Adipocyte (in vitro differentiated cells): ENCODE results near the gene WFDC1.

Source experiments
- DNase-seq: peaks from one replicate; pipeline ENCODE4 v3.0.0-alpha.2; 2015; ENCODE audit warnings: low read depth
- H3K27me3 ChIP-seq: replicated peaks from 2 replicates; pipeline ENCODE4 v1.7.0; 2013; ENCODE audit warnings: mild to moderate bottlenecking, low read length, moderate library complexity; ENCODE audit not compliant: control insufficient read depth, insufficient read depth
- H3K36me3 ChIP-seq: 2 replicates; pipeline ENCODE4 v1.7.0; 2013; ENCODE audit warnings: low read length, mild to moderate bottlenecking, moderate library complexity; ENCODE audit not compliant: control insufficient read depth, insufficient read depth, severe bottlenecking
- H3K4me1 ChIP-seq: 2 replicates; pipeline ENCODE4 v1.7.0; 2013; ENCODE audit warnings: mild to moderate bottlenecking, low read length, moderate library complexity; ENCODE audit not compliant: control insufficient read depth, insufficient read depth
- H3K4me3 ChIP-seq: 2 replicates; pipeline ENCODE4 v1.7.0; 2013; ENCODE audit warnings: mild to moderate bottlenecking, low read length, moderate library complexity
- H3K9ac ChIP-seq: 2 replicates; pipeline ENCODE4 v1.7.0; 2013; ENCODE audit warnings: mild to moderate bottlenecking, low read length, moderate library complexity
- H3K9me3 ChIP-seq: 2 replicates; pipeline ENCODE4 v1.7.0; 2013; ENCODE audit warnings: mild to moderate bottlenecking, low read length, moderate library complexity; ENCODE audit not compliant: control insufficient read depth

Gene WFDC1

DNA sequence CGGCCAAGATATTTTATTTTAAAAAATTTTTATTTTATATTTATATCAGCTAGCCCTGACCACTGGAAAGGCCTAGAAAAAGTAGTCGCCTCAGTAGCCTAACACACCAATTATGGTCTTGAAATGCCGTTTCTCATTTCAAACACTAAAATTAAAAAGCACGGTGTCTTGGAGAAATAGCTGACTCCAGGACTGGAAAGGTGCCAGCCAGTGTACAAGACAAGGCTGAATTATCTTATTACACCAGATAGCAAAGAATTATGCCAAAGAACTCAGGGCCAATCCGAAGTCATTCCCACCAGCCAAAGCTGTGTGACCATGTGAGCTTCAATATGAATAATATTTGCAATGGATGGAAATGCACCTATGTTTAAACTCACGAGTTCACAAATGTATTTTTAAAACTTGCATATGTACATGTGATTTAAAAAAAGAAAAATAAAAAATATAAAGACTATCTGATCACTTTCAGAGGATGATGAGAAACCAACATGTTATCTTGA is 53.8 kb downstream of the WFDC1 start:
- H3K36me3 ChIP-seq, result no peaks in the 10 kb centered on the region
- H3K27me3 ChIP-seq, result peaks cover 44% of the 10 kb centered on the region
- no peaks in the 10 kb centered on the region for H3K4me1 ChIP-seq
- no peak overlapping the region for H3K9ac ChIP-seq
- no peak for DNase-seq
- H3K9me3 ChIP-seq, result no peaks in the 10 kb centered on the region
- no peak overlapping the region for H3K4me3 ChIP-seq

DNA sequence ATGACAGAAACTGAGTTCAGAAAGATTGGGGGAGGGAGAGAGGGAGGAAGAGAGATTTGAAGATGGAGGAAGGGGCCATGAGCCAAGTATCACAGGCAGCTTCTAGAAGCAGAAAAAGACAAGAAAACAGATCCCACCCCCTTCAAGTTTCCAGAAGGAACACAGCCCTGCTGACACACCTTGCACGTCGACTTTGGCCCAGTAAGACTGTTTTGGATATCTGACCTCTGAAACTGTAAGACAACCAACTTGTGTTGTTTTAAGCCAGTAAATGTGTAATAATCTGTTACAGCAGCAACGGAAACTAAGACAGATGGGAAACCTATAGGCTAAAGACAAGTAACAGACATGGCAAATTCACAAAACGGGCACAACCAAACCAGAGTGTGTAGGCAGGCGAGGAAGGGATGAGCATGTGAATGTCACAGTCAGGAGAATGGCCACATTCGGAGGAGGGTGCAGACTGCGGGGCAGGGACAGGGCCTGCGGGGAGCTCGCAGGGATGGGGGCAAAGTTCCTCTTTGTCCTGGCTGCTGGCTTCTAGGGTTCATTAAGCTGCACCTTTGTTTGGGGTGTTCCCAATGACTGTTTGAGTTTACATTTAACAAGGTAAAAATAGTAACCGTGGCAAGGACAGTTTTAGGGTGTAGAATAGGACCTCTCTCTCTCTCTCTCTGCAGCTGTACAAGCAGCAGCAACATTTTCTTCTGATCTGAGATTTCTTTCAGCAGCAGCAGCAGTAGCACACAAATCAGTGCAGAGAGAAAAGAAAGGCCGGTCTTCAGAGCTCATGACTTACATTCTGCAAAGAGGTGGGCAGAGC is 55.4 kb downstream of the WFDC1 start:
- H3K9ac ChIP-seq, result no peak overlapping the region
- H3K9me3 ChIP-seq, result no peaks in the 10 kb centered on the region
- H3K36me3 ChIP-seq, result no peaks in the 10 kb centered on the region

DNA sequence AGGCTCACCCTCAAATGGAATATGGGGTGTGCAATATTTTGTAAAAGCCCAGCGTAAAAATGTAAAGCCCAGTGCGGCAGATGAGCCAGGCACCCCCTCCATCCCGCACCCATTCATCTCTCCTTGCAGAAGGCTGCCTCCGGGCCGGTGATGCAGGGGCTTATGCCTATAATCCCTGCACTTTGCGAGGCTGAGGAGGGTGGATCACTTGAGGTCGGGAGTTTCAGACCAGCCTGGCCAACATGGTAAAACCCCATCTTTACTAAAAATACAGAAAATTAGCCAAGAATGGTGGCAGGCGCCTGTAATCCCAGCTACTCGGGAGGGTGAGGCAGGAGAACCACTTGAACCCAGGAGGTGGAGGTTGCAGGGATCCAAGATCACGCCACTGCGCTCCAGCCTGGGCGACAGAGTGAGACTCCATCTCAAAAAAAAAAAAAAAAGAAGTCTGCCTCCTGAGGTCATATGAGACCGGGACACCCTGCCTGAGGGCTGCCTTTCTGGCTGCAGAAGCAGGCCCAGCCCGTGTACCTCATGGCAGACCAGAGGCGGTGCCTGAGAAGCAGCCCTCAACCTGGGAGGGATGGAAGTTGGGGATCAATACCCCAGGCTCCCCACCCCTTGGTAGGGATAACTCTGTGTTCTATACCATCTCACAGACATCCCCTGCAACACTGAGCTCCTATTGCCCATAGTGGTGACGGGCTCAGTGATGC is 56.2 kb downstream of the WFDC1 start:
- Histone ChIP-seq H3K4me3 (no peak overlapping the region), H3K36me3 (no peaks in the 10 kb centered on the region), H3K4me1 (no peaks in the 10 kb centered on the region), H3K9me3 (no peaks in the 10 kb centered on the region), H3K27me3 (peaks cover 26% of the 10 kb centered on the region), H3K9ac (no peak overlapping the region)
- DNase-seq, result no peak

More for the DNA sequence above, 55.4 kb downstream of the WFDC1 start:
- no peak overlapping the region for H3K4me3 ChIP-seq
- peaks cover 32% of the 10 kb centered on the region for H3K27me3 ChIP-seq
- H3K4me1 ChIP-seq, result no peaks in the 10 kb centered on the region
- no peak for DNase-seq

DNA sequence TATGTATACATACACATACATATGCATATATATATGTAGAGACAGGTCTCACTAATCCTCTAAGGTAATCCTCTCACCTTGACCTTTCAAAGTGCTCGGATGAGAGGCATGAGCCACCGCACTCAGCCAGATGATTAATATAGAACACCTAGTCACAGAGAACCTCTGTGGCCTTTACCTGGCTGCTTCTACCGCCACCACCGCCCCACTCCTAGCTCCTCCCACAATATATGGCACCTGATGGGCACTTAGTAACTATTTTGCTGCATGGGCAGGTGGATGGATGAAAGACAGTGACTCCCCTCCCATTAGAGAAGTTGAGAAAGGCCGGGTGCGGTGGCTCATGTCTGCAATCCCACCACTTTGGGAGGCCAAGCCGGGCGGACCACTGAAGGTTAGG is 57.0 kb downstream of the WFDC1 start:
- DNase-seq, result no peak
- no peaks in the 10 kb centered on the region for H3K4me1 ChIP-seq

DNA sequence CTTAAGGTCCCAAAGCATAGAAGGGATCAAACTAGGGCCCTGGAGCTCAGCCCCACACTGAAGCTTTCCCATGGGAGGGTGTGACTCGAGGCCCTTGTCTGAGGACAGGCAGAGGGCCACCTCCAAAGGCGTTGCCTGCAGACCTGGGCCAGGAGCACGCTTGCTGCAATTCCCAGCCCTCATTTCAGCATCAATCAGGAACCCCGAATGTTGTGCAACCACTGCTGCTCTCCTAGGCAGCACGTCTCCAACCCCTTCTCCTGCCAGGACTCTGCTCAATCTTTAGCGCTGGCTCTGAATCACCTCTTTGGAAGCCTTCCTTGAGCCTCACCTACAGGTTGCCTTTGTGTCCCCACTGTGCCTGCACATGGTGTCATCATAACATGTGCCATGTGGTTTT is 59.6 kb downstream of the WFDC1 start:
- Histone ChIP-seq H3K9ac (no peak overlapping the region), H3K4me1 (no peaks in the 10 kb centered on the region), H3K27me3 (peaks cover 29% of the 10 kb centered on the region), H3K4me3 (no peak overlapping the region), H3K9me3 (no peaks in the 10 kb centered on the region), H3K36me3 (no peaks in the 10 kb centered on the region)
- DNase-seq, result no peak

More for the DNA sequence above, 57.0 kb downstream of the WFDC1 start:
- H3K4me3 ChIP-seq, result no peak overlapping the region
- H3K9ac ChIP-seq, result no peak overlapping the region
- no peaks in the 10 kb centered on the region for H3K9me3 ChIP-seq
- no peaks in the 10 kb centered on the region for H3K36me3 ChIP-seq
- H3K27me3 ChIP-seq, result peaks cover 20% of the 10 kb centered on the region

DNA sequence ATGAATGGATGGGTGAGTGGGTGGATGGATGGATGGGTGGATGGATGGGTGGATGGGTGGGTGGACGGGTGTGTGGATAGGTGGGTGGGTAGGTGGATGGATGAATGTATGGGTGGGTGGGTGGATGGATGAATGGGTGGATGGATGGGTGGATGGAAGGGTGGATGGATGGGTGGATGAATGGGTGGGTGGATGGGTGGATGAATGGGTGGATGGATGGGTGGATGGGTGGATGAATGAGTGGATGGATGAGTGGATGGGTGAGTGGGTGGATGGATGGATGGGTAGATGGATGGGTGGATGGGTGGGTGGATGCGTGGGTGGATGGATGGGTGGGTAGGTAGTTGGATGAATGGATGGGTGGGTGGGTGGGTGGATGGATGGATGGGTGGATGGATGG is 60.5 kb downstream of the WFDC1 start:
- H3K4me3 ChIP-seq, result no peak overlapping the region

DNA sequence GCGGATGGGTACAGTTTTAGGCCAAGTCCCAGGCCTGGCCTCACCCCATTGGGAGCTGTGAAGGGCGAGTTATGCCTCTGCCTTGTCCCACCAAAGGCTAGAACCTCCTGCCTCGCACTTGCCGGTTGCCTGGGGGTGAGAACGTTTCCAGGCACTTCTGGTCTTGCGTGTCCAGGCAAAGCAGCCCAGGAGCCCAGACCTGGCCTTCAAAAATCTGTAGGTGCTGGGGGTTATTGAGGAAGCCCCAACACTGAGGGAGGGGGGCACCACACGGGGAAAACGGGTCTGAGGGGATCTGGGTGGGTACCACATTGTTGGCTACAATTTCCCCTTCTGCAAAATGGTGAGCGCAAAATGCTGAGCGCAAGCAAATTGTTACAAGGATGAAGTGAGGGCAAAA is 61.5 kb downstream of the WFDC1 start:
- no peaks in the 10 kb centered on the region for H3K9me3 ChIP-seq
- no peak overlapping the region for H3K4me3 ChIP-seq
- H3K27me3 ChIP-seq, result peaks cover 23% of the 10 kb centered on the region
- no peak overlapping the region for H3K9ac ChIP-seq
- H3K4me1 ChIP-seq, result no peaks in the 10 kb centered on the region
- no peak for DNase-seq
- H3K36me3 ChIP-seq, result no peaks in the 10 kb centered on the region

More for the DNA sequence above, 60.5 kb downstream of the WFDC1 start:
- Histone ChIP-seq H3K4me1 (no peaks in the 10 kb centered on the region), H3K36me3 (no peaks in the 10 kb centered on the region), H3K9me3 (no peaks in the 10 kb centered on the region), H3K9ac (no peak overlapping the region), H3K27me3 (peaks cover 27% of the 10 kb centered on the region)
- no peak for DNase-seq

DNA sequence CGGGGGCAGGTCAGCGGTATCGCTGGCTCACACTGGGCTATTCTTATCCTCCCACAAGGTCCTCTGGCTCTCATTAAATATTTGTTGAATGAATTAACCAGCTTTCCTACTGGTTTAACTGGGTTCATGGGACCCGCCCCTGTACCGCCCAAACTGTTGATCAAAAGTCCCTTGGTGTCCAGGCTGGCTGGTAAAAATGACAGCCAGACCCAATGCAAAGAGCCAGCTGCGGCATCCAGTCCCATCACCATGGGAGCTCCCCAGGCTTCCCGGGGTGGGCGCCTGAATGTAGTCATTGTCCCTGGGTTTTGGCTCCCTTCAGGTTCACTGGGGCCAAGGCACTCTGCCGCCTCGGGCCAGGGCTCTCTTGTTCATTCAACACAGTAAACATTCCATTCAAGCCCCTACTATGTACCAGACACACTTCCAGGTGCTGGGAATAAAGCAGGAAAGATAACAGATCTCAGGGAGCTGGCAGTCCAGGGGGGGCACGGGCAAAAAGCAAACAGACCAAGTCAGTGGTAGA is 62.0 kb downstream of the WFDC1 start:
- DNase-seq, result no peak
- Histone ChIP-seq H3K9ac (no peak overlapping the region), H3K27me3 (peaks cover 23% of the 10 kb centered on the region), H3K9me3 (no peaks in the 10 kb centered on the region), H3K36me3 (no peaks in the 10 kb centered on the region), H3K4me3 (no peak overlapping the region), H3K4me1 (no peaks in the 10 kb centered on the region)

DNA sequence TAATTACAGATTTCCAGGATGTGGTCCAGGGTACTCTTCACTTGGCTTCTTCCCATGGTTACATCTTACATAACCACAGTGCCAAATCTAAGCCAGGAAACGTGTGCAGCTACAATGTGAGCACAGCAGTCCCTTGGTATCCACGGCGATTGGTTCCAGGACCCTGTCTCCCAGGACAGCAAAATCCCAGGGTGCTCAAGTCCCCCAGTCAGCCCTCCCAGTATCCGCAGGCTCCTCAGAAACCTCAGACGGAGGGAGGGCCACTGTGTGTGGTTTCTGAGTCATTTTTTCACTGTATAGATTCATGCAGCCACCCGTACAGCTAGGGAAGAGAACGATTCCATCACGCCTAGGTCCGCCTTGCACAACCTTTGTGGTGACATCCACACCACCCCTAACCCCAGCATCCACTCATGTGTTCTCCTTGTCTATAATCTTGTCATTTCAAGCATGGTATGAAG is 62.5 kb downstream of the WFDC1 start:
- no peak for DNase-seq
- Histone ChIP-seq H3K4me1 (no peaks in the 10 kb centered on the region), H3K9ac (no peak overlapping the region), H3K4me3 (no peak overlapping the region), H3K36me3 (no peaks in the 10 kb centered on the region), H3K27me3 (peaks cover 26% of the 10 kb centered on the region), H3K9me3 (no peaks in the 10 kb centered on the region)

DNA sequence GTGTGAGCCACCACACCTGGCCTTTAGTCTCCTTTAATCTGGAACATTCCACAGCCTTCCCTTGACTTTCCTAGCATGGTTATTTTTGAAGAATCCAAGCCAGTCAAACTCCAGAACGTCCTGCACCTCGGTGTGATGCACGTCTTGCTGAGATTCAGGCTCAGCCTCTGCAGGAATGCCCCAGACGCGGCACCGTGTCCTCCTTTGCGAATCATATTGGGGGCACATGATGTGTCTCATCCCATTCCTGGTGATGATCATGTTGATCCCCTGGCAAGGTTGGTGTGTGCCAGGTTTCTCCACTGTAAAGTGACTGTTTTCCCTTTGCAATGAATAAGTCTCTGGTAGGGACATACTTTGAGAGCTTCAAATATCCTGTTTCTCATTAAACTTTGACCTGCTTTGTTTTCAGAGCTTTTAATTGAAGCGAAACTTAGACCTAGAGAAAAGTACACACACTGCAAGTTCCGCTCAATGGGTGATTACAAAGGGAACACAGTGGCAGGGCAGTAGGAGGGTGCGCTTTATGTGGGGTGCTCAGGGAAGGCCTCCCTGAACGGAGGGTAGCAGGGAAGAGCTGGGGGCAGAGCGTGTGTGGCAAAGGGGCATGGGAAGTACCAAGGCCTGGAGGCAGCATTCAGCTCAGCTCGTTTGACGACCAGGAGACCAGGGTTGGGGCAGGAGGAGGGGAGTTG is 64.1 kb downstream of the WFDC1 start:
- no peak overlapping the region for H3K9ac ChIP-seq
- no peaks in the 10 kb centered on the region for H3K4me1 ChIP-seq
- no peak for DNase-seq
- no peaks in the 10 kb centered on the region for H3K9me3 ChIP-seq
- H3K4me3 ChIP-seq, result no peak overlapping the region
- H3K36me3 ChIP-seq, result no peaks in the 10 kb centered on the region
- H3K27me3 ChIP-seq, result peaks cover 34% of the 10 kb centered on the region

DNA sequence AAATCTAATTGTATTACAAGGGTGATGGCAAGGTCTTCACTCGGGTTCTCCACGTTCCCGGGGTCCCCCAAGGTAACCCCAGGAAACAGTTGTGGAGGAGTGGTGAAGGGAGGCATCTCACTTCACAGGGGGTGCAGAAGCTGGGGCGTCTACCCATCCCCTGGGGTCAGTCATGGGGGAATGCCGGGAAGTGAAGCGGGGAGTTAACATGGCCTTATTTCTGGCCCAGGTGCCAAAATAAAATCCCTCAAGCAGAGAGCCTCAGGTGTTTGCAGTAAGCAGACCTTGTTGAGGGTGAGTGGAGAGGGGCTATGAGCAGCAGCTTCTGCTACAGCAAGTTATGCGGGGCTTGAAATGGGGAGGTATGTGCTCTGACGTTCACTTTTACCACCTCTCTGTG is 64.6 kb downstream of the WFDC1 start:
- Histone ChIP-seq H3K27me3 (peaks cover 40% of the 10 kb centered on the region), H3K9ac (no peak overlapping the region), H3K9me3 (no peaks in the 10 kb centered on the region), H3K36me3 (no peaks in the 10 kb centered on the region), H3K4me1 (no peaks in the 10 kb centered on the region), H3K4me3 (no peak overlapping the region)
- no peak for DNase-seq
